Right cardiac atrium (tissue), 5 donors: ENCODE data around the gene GRK6. TPM values are rescaled to one million over a fixed set of nuclear protein-coding genes. Genes with fewer than 3 reads are reported as not detected.
A peak's percentile ranks its signal among the peaks of the same experiment; 100 is the strongest.

ENCODE experiments used
- ATAC-seq, 2 donors: fragments of 200-7000 bp; cut with Tn5 transposase; one replicate each; pipeline versions ENCODE4 v1.8.0 to v1.9.1; 2020; ENCODE audit warnings: moderate library complexity in 2 of 2, mild to moderate bottlenecking in 1 of 2
- DNase-seq, 3 donors: peaks; one replicate each; pipeline ENCODE4 v3.0.0-alpha.2; 2020
- H3K27ac ChIP-seq: one replicate; pipeline ENCODE4 v1.5.1; 2013; ENCODE audit warnings: mild to moderate bottlenecking, low read length, control low read depth, moderate library complexity
- H3K27me3 ChIP-seq: one replicate; pipeline ENCODE4 v1.6.1; 2013; ENCODE audit not compliant: control insufficient read depth, insufficient read depth
- H3K4me1 ChIP-seq: one replicate; pipeline ENCODE4 v1.6.1; 2013; ENCODE audit warnings: low read length; ENCODE audit not compliant: control insufficient read depth, insufficient read depth
- H3K4me3 ChIP-seq: one replicate; pipeline ENCODE4 v1.5.1; 2013; ENCODE audit warnings: low read length, control low read depth
- H3K9me3 ChIP-seq: one replicate; pipeline ENCODE4 v1.6.1; 2013; ENCODE audit warnings: low read length; ENCODE audit not compliant: control insufficient read depth
- WGBS: extraction: QIAGEN DNeasy Blood & Tissue Kit; methylation state at CpG from one replicate; pipeline ENCODE4 v1.1.7; 2013; 5-methylcytosine and 5-hydroxymethylcytosine counted together
- intact Hi-C, 4 donors: fragments of 100-400 bp; cut with DNase I; formaldehyde crosslinking; loops; one replicate each; pipeline versions ENCODE4 v1.11.0 to v1.14.0; 2022 to 2023
- polyA plus RNA-seq: library from polyadenylated mRNA; stranded (reverse); fragments of 200-250 nt; gene quantifications from one replicate; pipeline ENCODE4 v1.2.3, GENCODE V29; 2013
- total RNA-seq, 4 donors: library from RNA; stranded (reverse); fragmentation: NEBNext Ultra II Directional; extraction: Animal tissue kit (Norgen Biotek cat#: 25700); gene quantifications; one replicate each; pipeline ENCODE4 v1.2.1, GENCODE V29; 2021
- donor health status: healthy with polysubstance abuse.
- donor health status: DM: no; HTN: yes; CAD: no.
- donor health status: DM: no; HTN: no; CAD: no.
- donor health status: DM: no; HTN: yes; CAD: no; lungs with severe emphysema.
- donor health status: DM: yes; HTN: yes; CAD: no.

The GRK6 gene
- total and polyA plus RNA-seq, 5 donors = 7.4 to 16.9 (median 15.1) TPM

- Histone ChIP-seq H3K4me1 (peaks cover 8% of the 10 kb centered on the region), H3K27me3 (no peaks in the 10 kb centered on the region), H3K9me3 (no peaks in the 10 kb centered on the region), H3K27ac (no peak overlapping the region), H3K4me3 (no peak overlapping the region)
- DNase-seq = no peak
- 56% methylated on average over 11 of the region's 11 CpGs for WGBS
- no peak for ATAC-seq
- intact Hi-C loops = no loop called here
These were observed 49.3 kb downstream of the GRK6 start for GRCh38 chr5:177475563-177476427.

GRCh38 chr5:177476531-177477233 is 50.2 kb downstream of the GRK6 start:
- Histone ChIP-seq H3K9me3 (no peaks in the 10 kb centered on the region), H3K4me1 (peaks cover 8% of the 10 kb centered on the region), H3K27me3 (no peaks in the 10 kb centered on the region), H3K27ac (no peak overlapping the region), H3K4me3 (no peak overlapping the region)
- peak; percentile 7 to 22 for ATAC-seq
- intact Hi-C loops = no loop called here
- peak; percentile 70 to 85 (median 82) for DNase-seq
- WGBS = 71% methylated on average over 18 of the region's 18 CpGs

- peaks cover 8% of the 10 kb centered on the region for H3K4me1 ChIP-seq
- DNase-seq = peak in 1 of 3 donors; percentile 58
- ATAC-seq = no peak
- 95% methylated on average over 13 of the region's 13 CpGs for WGBS
- no peak overlapping the region for H3K27ac ChIP-seq
- no peaks in the 10 kb centered on the region for H3K27me3 ChIP-seq
- intact Hi-C loops = no loop called here
- H3K4me3 ChIP-seq = no peak overlapping the region
- no peaks in the 10 kb centered on the region for H3K9me3 ChIP-seq
These were observed 51.4 kb downstream of the GRK6 start for GRCh38 chr5:177477701-177478477.

- H3K4me1 ChIP-seq = peaks cover 7% of the 10 kb centered on the region
- peak; percentile 84 to 90 for ATAC-seq
- H3K9me3 ChIP-seq = no peaks in the 10 kb centered on the region
- H3K27me3 ChIP-seq = no peaks in the 10 kb centered on the region
- H3K27ac ChIP-seq = peak overlapping the region; percentile 65
- 20% methylated on average over 18 of the region's 18 CpGs for WGBS
- peak; percentile 91 to 97 (median 96) for DNase-seq
- intact Hi-C loops = no loop called here
- no peak overlapping the region for H3K4me3 ChIP-seq
These were observed 52.5 kb downstream of the GRK6 start for GRCh38 chr5:177478711-177479646.

GRCh38 chr5:177479774-177480173 is 53.3 kb downstream of the GRK6 start:
- DNase-seq (no peak), ATAC-seq (peak; percentile 12 to 28)
- WGBS = 19% methylated on average over 14 of the region's 14 CpGs
- H3K4me3 ChIP-seq = no peak overlapping the region
- peak overlapping the region; percentile 65 for H3K27ac ChIP-seq
- peaks cover 5% of the 10 kb centered on the region for H3K4me1 ChIP-seq
- no peaks in the 10 kb centered on the region for H3K9me3 ChIP-seq
- H3K27me3 ChIP-seq = no peaks in the 10 kb centered on the region
- intact Hi-C loops = no loop called here

- no peaks in the 10 kb centered on the region for H3K9me3 ChIP-seq
- WGBS = 91% methylated on average over 10 of the region's 10 CpGs
- H3K27me3 ChIP-seq = no peaks in the 10 kb centered on the region
- peaks cover 5% of the 10 kb centered on the region for H3K4me1 ChIP-seq
- H3K27ac ChIP-seq = no peak overlapping the region
- no peak for ATAC-seq
- peak in 1 of 3 donors; percentile 63 for DNase-seq
- intact Hi-C loops = no loop called here
- no peak overlapping the region for H3K4me3 ChIP-seq
These were observed 55.9 kb downstream of the GRK6 start for GRCh38 chr5:177482359-177482795.

- intact Hi-C loops = no loop called here
- ATAC-seq (no peak), DNase-seq (no peak)
- H3K27ac ChIP-seq = no peak overlapping the region
- H3K27me3 ChIP-seq = no peaks in the 10 kb centered on the region
- no peaks in the 10 kb centered on the region for H3K9me3 ChIP-seq
- WGBS = 97% methylated on average over 9 of the region's 9 CpGs
- peaks cover 5% of the 10 kb centered on the region for H3K4me1 ChIP-seq
- no peak overlapping the region for H3K4me3 ChIP-seq
These were observed 56.6 kb downstream of the GRK6 start for GRCh38 chr5:177483042-177483441.

- intact Hi-C loops = no loop called here
- DNase-seq (no peak), ATAC-seq (no peak)
- H3K4me3 ChIP-seq = no peak overlapping the region
- peaks cover 5% of the 10 kb centered on the region for H3K4me1 ChIP-seq
- WGBS = 87% methylated on average over 22 of the region's 22 CpGs
- no peak overlapping the region for H3K27ac ChIP-seq
- H3K9me3 ChIP-seq = no peaks in the 10 kb centered on the region
- H3K27me3 ChIP-seq = no peaks in the 10 kb centered on the region
These were observed 57.8 kb downstream of the GRK6 start for GRCh38 chr5:177483994-177484901.

GRCh38 chr5:177484902-177485549 is 58.5 kb downstream of the GRK6 start:
- intact Hi-C loops = no loop called here
- 76% methylated on average over 13 of the region's 13 CpGs for WGBS
- DNase-seq (no peak), ATAC-seq (no peak)
- no peak overlapping the region for H3K27ac ChIP-seq
- H3K4me1 ChIP-seq = peaks cover 2% of the 10 kb centered on the region
- H3K4me3 ChIP-seq = no peak overlapping the region
- no peaks in the 10 kb centered on the region for H3K9me3 ChIP-seq
- H3K27me3 ChIP-seq = no peaks in the 10 kb centered on the region
